ENCODE measurements around the gene MLN.

The MLN gene

DNA sequence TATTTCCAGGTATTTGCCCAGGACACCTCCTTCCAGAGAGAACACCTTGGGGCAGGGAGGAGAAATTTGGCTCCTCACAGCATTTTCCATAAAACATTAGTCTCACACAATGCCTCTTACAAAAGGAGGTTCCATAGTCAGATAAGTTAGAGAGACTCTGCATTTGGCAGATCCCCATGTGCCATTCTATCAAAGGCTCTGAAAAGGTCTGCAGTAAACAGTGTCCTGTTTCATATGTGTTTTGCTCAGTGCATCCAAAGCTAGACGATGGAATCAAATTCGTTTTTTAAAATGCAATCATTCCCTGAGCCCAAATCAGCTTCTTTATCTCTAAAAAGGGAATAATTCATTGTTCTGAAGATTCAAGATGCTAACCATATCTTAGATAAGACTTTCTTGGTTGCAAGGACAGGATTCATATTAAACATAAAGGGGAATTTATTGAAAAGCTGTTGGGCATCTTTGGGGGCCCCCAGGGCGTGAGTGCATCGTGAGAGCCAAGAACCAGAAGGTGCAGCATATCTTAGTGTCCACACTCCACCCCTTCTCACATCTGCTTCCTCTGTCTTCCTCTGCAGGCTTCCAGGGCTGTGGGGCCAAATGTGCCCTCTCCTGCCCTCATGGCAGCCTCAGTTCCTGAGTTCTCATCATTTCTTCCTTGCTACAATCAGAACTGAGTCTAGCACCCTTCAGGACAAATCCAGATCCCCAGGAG lies 41.4 kb upstream of the MLN start:
- DNase-seq: no peak
- Histone ChIP-seq H3K36me3 (ENCODE audit: control insufficient read depth, insufficient read depth, low read length) (no peaks in the 10 kb centered on the region), H3K9me3 (ENCODE audit: control insufficient read depth, low read length) (no peaks in the 10 kb centered on the region), H3K27me3 (replicated peaks; ENCODE audit: control insufficient read depth, insufficient read depth, low read length, poor library complexity, severe bottlenecking) (no peaks in the 10 kb centered on the region), H3K4me1 (ENCODE audit: control insufficient read depth, insufficient read depth, low read length, poor library complexity, severe bottlenecking) (peaks cover under 1% of the 10 kb centered on the region), H3K4me3 (ENCODE audit: insufficient read depth, low read depth, low read length, poor library complexity, severe bottlenecking) (no peak overlapping the region), H3K27ac (ENCODE audit: insufficient read depth, low read length, poor library complexity, severe bottlenecking) (no peak overlapping the region)

DNA sequence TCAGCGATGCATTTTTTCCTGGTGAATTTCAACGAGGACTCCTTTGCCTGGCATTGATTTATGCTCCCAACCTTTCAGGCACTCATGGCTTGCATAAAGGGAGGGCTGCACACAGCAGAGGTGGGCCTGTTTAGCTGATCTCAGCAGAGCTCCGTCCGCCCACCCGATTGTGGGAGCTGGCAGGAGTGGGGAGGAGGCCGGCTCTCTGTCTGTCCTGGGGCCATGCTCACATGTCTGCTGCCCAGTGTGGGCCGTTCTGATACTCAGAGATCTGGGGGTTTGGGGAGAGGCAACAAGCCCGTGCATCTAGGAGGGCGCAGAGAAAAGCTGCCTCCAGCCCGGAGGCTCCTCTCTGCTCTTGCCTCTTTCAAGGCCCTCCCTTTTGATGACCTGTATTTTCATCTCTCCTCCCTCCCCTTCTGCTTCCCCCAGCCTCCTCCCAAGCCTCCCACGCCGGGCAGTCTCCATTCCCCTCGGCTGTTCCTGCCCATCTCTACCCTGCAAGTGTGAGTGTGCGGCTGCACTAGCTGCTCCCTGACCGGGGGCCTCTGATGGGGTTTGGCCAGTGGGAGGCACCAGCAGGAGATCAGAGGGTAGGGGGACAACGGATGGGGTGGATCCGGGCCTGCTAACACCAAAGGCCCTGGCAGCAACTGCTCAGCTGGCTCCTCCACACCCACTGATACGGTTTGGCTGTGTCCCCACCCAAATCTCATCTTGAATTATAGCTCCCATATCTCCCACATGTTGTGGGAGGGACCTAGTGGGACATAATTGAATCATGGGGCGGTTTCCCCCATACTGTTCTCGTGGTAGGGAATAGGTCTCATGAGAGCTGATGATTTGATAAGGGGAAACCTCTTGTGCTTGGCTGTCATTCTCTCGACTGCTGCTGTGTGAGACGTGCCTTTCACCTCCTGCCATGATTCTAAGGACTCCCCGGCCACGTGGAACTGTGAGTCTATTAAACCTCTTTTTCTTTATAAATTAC lies 39.6 kb upstream of the MLN start:
- H3K27me3 ChIP-seq (replicated peaks; ENCODE audit: control insufficient read depth, insufficient read depth, low read length, poor library complexity, severe bottlenecking): no peaks in the 10 kb centered on the region
- peaks cover 6% of the 10 kb centered on the region for H3K4me1 ChIP-seq (ENCODE audit: control insufficient read depth, insufficient read depth, low read length, poor library complexity, severe bottlenecking)
- no peaks in the 10 kb centered on the region for H3K36me3 ChIP-seq (ENCODE audit: control insufficient read depth, insufficient read depth, low read length)
- no peak for DNase-seq
- H3K4me3 ChIP-seq (ENCODE audit: insufficient read depth, low read depth, low read length, poor library complexity, severe bottlenecking): no peak overlapping the region
- H3K27ac ChIP-seq (ENCODE audit: insufficient read depth, low read length, poor library complexity, severe bottlenecking): no peak overlapping the region
- H3K9me3 ChIP-seq (ENCODE audit: control insufficient read depth, low read length): no peaks in the 10 kb centered on the region

DNA sequence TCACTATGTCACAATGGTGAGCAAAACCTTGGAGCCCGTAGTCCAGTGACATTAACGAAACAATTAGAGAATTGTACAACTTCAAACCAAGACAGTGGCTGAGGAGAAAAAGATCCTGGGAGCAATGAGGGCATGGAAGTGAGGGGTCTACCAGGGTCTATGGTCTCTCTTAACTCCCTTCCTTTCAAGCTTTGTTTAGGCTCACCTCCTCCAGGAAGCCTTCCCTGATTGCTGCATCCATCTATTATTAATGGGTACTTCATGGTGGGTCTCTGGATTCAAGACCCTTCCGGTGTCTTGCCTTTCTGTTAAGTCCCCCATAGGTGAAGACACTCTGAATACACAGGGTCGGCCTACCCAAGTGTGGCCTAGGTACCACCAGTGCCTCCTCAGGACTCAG lies 38.1 kb upstream of the MLN start:
- H3K4me3 ChIP-seq (ENCODE audit: insufficient read depth, low read depth, low read length, poor library complexity, severe bottlenecking): no peak overlapping the region
- H3K9me3 ChIP-seq (ENCODE audit: control insufficient read depth, low read length): no peaks in the 10 kb centered on the region
- no peak overlapping the region for H3K27ac ChIP-seq (ENCODE audit: insufficient read depth, low read length, poor library complexity, severe bottlenecking)
- peaks cover 6% of the 10 kb centered on the region for H3K4me1 ChIP-seq (ENCODE audit: control insufficient read depth, insufficient read depth, low read length, poor library complexity, severe bottlenecking)
- DNase-seq: no peak
- H3K27me3 ChIP-seq (replicated peaks; ENCODE audit: control insufficient read depth, insufficient read depth, low read length, poor library complexity, severe bottlenecking): no peaks in the 10 kb centered on the region
- no peaks in the 10 kb centered on the region for H3K36me3 ChIP-seq (ENCODE audit: control insufficient read depth, insufficient read depth, low read length)

DNA sequence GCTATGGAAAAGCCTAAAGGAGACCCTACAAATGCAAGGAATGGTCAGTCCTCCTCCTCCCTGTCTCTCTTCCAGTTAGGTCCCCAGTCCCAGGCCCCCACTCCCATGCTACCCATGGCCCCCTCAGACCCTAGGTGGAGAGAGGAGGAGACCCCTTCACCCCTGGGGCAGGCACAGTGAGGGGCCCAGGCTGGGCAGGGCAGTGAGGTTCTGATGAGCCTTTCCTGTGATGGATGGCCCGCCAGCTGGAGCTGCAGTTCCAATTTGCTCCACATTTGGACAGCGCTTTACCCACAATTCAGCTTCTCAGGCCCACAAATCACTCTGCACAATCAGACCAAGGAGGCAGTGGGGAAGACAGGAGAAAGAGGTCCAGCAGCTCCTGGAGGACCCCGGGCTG lies 37.3 kb upstream of the MLN start:
- no peak for DNase-seq
- Histone ChIP-seq H3K36me3 (ENCODE audit: control insufficient read depth, insufficient read depth, low read length) (no peaks in the 10 kb centered on the region), H3K27me3 (replicated peaks; ENCODE audit: control insufficient read depth, insufficient read depth, low read length, poor library complexity, severe bottlenecking) (no peaks in the 10 kb centered on the region), H3K9me3 (ENCODE audit: control insufficient read depth, low read length) (no peaks in the 10 kb centered on the region), H3K4me3 (ENCODE audit: insufficient read depth, low read depth, low read length, poor library complexity, severe bottlenecking) (no peak overlapping the region), H3K27ac (ENCODE audit: insufficient read depth, low read length, poor library complexity, severe bottlenecking) (no peak overlapping the region), H3K4me1 (ENCODE audit: control insufficient read depth, insufficient read depth, low read length, poor library complexity, severe bottlenecking) (peaks cover 6% of the 10 kb centered on the region)

DNA sequence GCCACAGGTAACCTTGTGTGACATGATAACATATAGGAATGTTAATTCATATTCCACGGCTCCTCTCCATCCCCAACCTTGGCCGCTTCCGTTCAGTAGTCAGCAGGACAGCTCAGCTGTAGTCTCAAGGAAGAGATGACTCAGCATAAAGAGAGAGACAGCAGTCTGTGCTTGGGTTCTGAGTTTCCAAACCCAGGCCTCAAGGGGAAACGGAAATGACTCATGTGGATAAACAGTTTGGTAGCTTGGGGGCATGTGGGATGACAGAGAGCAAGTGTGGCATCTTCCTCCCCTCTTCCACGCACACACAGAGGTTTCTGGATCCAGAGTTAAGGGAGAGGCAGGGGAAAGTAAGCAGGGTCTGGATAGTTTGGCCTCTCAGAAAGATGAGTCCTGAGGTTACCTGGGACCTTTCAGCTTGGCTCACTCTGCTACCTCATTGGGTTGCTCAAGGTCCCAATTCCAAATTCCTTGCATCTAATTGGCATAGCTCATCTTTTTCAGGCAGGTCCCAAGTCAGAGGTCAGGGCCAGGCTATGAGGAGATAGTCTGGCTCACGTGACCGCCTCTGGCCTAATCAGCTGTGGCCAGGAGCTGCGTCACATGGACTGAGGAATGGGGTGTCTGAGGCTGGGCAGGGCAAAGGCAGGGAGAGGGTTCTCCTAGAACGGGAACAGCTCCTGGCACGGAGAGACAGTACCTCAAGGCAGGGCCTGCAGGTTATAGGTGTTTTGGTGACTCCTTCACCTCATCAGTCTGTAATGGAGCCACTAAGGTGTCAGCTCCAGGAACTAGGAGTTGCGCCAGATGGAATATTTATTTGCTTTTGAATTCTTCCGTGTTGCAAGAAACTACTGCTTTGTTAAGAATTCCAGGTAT lies 36.5 kb upstream of the MLN start:
- H3K27ac ChIP-seq (ENCODE audit: insufficient read depth, low read length, poor library complexity, severe bottlenecking): no peak overlapping the region
- peaks cover 6% of the 10 kb centered on the region for H3K4me1 ChIP-seq (ENCODE audit: control insufficient read depth, insufficient read depth, low read length, poor library complexity, severe bottlenecking)
- H3K9me3 ChIP-seq (ENCODE audit: control insufficient read depth, low read length): no peaks in the 10 kb centered on the region
- no peaks in the 10 kb centered on the region for H3K27me3 ChIP-seq (replicated peaks; ENCODE audit: control insufficient read depth, insufficient read depth, low read length, poor library complexity, severe bottlenecking)
- no peaks in the 10 kb centered on the region for H3K36me3 ChIP-seq (ENCODE audit: control insufficient read depth, insufficient read depth, low read length)
- H3K4me3 ChIP-seq (ENCODE audit: insufficient read depth, low read depth, low read length, poor library complexity, severe bottlenecking): no peak overlapping the region
- no peak for DNase-seq

DNA sequence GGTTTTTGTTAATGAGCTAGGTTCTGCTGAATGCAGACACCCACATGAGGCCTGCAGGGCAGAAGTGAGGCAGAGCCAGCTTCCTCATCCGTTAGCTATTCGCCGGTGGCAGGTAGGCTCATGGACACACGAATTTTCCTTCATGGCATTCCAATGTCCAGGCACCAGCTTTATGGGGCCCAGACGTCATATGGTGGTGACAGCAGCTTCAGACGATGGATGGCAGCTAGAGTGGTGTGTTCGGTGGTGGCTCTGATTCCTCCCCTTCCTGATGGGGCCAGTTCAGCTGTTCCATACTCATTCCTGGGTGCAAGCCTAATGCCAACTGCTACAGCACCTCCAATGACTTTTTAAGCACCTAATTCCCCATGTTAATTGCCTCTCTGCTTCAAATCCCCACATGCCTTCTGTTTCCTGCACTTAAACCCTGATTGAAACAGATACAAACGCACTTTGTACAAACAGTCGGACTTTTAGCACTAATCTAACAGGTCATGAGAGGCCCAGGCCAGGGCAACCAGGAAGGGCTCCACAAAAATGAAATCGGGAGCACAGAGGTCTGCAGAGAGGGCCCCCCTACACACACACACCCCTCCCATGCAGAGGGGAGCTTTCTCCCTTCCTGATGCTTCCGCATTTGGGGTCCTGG lies 35.7 kb upstream of the MLN start:
- Histone ChIP-seq H3K9me3 (ENCODE audit: control insufficient read depth, low read length) (no peaks in the 10 kb centered on the region), H3K4me3 (ENCODE audit: insufficient read depth, low read depth, low read length, poor library complexity, severe bottlenecking) (no peak overlapping the region), H3K4me1 (ENCODE audit: control insufficient read depth, insufficient read depth, low read length, poor library complexity, severe bottlenecking) (peaks cover 6% of the 10 kb centered on the region), H3K27me3 (replicated peaks; ENCODE audit: control insufficient read depth, insufficient read depth, low read length, poor library complexity, severe bottlenecking) (no peaks in the 10 kb centered on the region), H3K27ac (ENCODE audit: insufficient read depth, low read length, poor library complexity, severe bottlenecking) (no peak overlapping the region), H3K36me3 (ENCODE audit: control insufficient read depth, insufficient read depth, low read length) (no peaks in the 10 kb centered on the region)
- DNase-seq: no peak

DNA sequence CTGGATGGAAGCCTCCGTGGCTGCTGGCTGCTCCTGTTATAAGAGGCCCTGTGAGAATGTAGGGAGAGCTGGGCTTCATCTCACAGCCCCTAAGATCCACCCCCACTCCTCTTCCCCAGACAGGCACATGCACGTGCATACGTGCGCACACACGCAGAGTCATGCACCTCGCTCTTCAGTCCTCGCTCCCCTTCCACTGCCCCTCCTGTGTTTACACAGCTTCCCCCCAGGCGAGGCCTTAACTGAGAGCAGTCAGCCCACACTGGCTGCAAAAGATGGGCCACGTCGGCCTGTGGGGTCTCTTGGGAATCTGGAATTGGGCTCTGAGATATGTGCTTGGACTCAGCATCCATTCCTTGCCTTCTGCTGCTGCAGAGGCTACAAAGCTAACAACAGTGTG lies 35.2 kb upstream of the MLN start:
- Histone ChIP-seq H3K27me3 (replicated peaks; ENCODE audit: control insufficient read depth, insufficient read depth, low read length, poor library complexity, severe bottlenecking) (no peaks in the 10 kb centered on the region), H3K9me3 (ENCODE audit: control insufficient read depth, low read length) (no peaks in the 10 kb centered on the region), H3K4me3 (ENCODE audit: insufficient read depth, low read depth, low read length, poor library complexity, severe bottlenecking) (no peak overlapping the region), H3K36me3 (ENCODE audit: control insufficient read depth, insufficient read depth, low read length) (no peaks in the 10 kb centered on the region), H3K4me1 (ENCODE audit: control insufficient read depth, insufficient read depth, low read length, poor library complexity, severe bottlenecking) (peaks cover 6% of the 10 kb centered on the region), H3K27ac (ENCODE audit: insufficient read depth, low read length, poor library complexity, severe bottlenecking) (no peak overlapping the region)
- DNase-seq: no peak

DNA sequence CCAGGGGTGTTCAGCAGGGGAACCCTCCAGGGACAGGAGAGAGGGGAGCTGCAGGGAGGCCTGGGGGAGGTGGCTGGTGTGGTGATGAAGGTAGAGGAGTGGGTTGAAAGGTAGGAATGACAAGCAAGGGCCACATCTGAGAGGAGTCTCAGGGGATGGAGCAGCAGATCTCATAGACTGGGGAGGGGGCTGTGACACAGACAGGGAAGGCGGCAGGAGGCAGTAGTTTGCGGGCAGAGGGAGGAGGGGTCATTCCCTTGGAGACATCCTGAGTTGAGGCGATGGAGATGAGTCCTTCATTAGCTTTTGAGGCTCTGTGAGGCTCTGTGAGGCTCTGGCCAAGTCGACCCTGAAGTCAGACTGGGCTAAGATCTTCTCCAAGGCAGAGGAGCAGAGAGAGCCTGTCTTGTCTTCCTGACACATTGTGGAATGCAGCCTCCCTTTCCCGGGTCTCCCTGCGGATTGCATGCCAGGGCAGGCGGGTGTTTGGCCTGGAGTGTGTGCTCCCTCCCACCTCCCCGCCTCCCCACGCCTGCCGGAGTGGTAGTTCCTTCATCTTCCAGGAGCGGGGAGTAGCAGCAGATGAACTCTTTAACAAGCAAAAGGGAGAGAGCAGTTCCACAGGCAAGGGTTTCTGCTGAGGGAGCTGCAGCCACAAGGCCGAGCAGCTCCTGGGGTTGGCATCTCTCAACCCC lies 34.3 kb upstream of the MLN start:
- Histone ChIP-seq H3K4me1 (ENCODE audit: control insufficient read depth, insufficient read depth, low read length, poor library complexity, severe bottlenecking) (peaks cover 6% of the 10 kb centered on the region), H3K27ac (ENCODE audit: insufficient read depth, low read length, poor library complexity, severe bottlenecking) (no peak overlapping the region), H3K27me3 (replicated peaks; ENCODE audit: control insufficient read depth, insufficient read depth, low read length, poor library complexity, severe bottlenecking) (no peaks in the 10 kb centered on the region), H3K4me3 (ENCODE audit: insufficient read depth, low read depth, low read length, poor library complexity, severe bottlenecking) (no peak overlapping the region), H3K36me3 (ENCODE audit: control insufficient read depth, insufficient read depth, low read length) (no peaks in the 10 kb centered on the region), H3K9me3 (ENCODE audit: control insufficient read depth, low read length) (no peaks in the 10 kb centered on the region)
- no peak for DNase-seq

Data from effector memory CD4-positive, alpha-beta T cell (primary cell).